HCT116 (cell line): ENCODE results near the gene RAET1E. TPM values are rescaled to one million over a fixed set of nuclear protein-coding genes. Genes with fewer than 3 reads are reported as not detected.

Source experiments
- ATAC-seq: fragments of 200-7000 bp; cut with Tn5 transposase; 2 replicates; pipeline ENCODE4 v1.9.1; 2020; ENCODE audit warnings: mild to moderate bottlenecking, moderate library complexity
- BruUV-seq: library from RNA; stranded (reverse); fragments of 400-500 nt; replicated peaks from 2 replicates; lab custom pipeline; 2021; lab: Mats Ljungman, UMichigan
- CTCF ChIA-PET: fragments of 300-600 bp; sonication (Branson Sonifier 250); formaldehyde crosslinking; loops from one replicate; lab custom pipeline; 2021; ENCODE audit warnings: antibody characterized with exemption; lab: Charles Lee
- POLR2A ChIA-PET: fragments of 300-600, 350-600 bp; sonication (Branson Sonifier 250); formaldehyde crosslinking; loops from one replicate; lab custom pipeline; 2021; ENCODE audit warnings: antibody characterized with exemption; lab: Charles Lee
- RAD21 ChIA-PET, 2 experiments: fragments of 300-600 bp; sonication (Branson Sonifier 250); formaldehyde crosslinking; loops; one replicate each; lab custom pipeline; 2023; ENCODE audit warnings: low total read pairs in 2 of 2; ENCODE audit not compliant: uncharacterized antibody in 2 of 2, unreplicated experiment in 2 of 2, low non-redundant PET in 1 of 2; lab: Charles Lee
- DNase-seq: peaks from one replicate; pipeline ENCODE4 v3.0.0-alpha.2; 2010; ENCODE audit warnings: low read depth, low spot score
- H2AFZ ChIP-seq: fragments of 200-600 bp; shearing (Covaris generic), sonication (generic); 2 replicates; pipeline ENCODE4 v1.6.1; 2017; ENCODE audit warnings: low read depth, mixed run types, mixed read lengths, antibody characterized with exemption, low read length; ENCODE audit not compliant: poor library complexity, severe bottlenecking
- H3K27ac ChIP-seq: 2 replicates; pipeline ENCODE4 v1.5.1; 2012; ENCODE audit warnings: low read depth, low read length
- H3K27me3 ChIP-seq: fragments of 200-600 bp; sonication (generic); 2 replicates; pipeline ENCODE4 v1.6.1; 2016; ENCODE audit warnings: mixed run types, low read length, mixed read lengths; ENCODE audit not compliant: insufficient read depth
- H3K36me3 ChIP-seq, 2 experiments: fragments of 200-500 bp in 1 of 2; fragments of 200-600 bp in 1 of 2; sonication (Bioruptor generic) in 1 of 2; sonication (generic) in 1 of 2; 2 replicates each; pipeline versions ENCODE4 v1.5.1 to v1.6.1; 2014 to 2016; ENCODE audit warnings: low read length in 2 of 2, inconsistent platforms in 1 of 2, mixed read lengths in 1 of 2, mixed run types in 1 of 2; ENCODE audit not compliant: insufficient read depth in 2 of 2, control insufficient read depth in 1 of 2
- H3K4me1 ChIP-seq, 2 experiments: fragments of 200-600 bp in 1 of 2; sonication (generic) in 1 of 2; 2 replicates each; pipeline versions ENCODE4 v1.5.1 to v1.6.1; 2012 to 2017; ENCODE audit warnings: low read length in 2 of 2, inconsistent platforms in 1 of 2, mild to moderate bottlenecking in 1 of 2, mixed read lengths in 1 of 2, mixed run types in 1 of 2, moderate library complexity in 1 of 2; ENCODE audit not compliant: insufficient read depth in 2 of 2, control insufficient read depth in 1 of 2
- H3K4me2 ChIP-seq: fragments of 200-600 bp; sonication (generic); 2 replicates; pipeline ENCODE4 v1.6.1; 2017; ENCODE audit warnings: mixed run types, low read length, mixed read lengths
- H3K4me3 ChIP-seq, 2 experiments: fragments of 200-600 bp in 1 of 2; sonication (generic) in 1 of 2; replicated peaks in 1 of 2; 2 replicates each; pipeline ENCODE4 v1.5.1; 2011 to 2016; ENCODE audit warnings: low read length in 2 of 2, control low read depth in 1 of 2, low read depth in 1 of 2, mild to moderate bottlenecking in 1 of 2, mixed read lengths in 1 of 2, mixed run types in 1 of 2
- H3K79me2 ChIP-seq: fragments of 200-600 bp; sonication (generic); 2 replicates; pipeline ENCODE4 v1.6.1; 2017; ENCODE audit warnings: mild to moderate bottlenecking, mixed run types, low read length, moderate library complexity, mixed read lengths; ENCODE audit not compliant: insufficient read depth
- H3K9ac ChIP-seq: fragments of 200-600 bp; sonication (generic); 2 replicates; pipeline ENCODE4 v1.6.1; 2016; ENCODE audit warnings: low read length, mixed read lengths
- H3K9me2 ChIP-seq: fragments of 200-600 bp; sonication (generic), shearing (Covaris generic); 2 replicates; pipeline ENCODE4 v1.6.1; 2017; ENCODE audit warnings: mixed run types, mild to moderate bottlenecking, moderate library complexity; ENCODE audit not compliant: insufficient read depth
- H3K9me3 ChIP-seq, 2 experiments: fragments of 200-500 bp in 1 of 2; fragments of 200-600 bp in 1 of 2; sonication (Bioruptor generic) in 1 of 2; sonication (generic) in 1 of 2; 2 replicates each; pipeline ENCODE4 v1.6.1; 2014 to 2017; ENCODE audit warnings: low read length in 2 of 2, mixed read lengths in 2 of 2, inconsistent platforms in 1 of 2, low read depth in 1 of 2, mild to moderate bottlenecking in 1 of 2, mixed run types in 1 of 2, moderate library complexity in 1 of 2; ENCODE audit not compliant: control insufficient read depth in 1 of 2, insufficient read depth in 1 of 2
- H4K20me1 ChIP-seq: fragments of 200-600 bp; sonication (generic), shearing (Covaris generic); 2 replicates; pipeline ENCODE4 v1.6.1; 2017; ENCODE audit warnings: mixed run types, mild to moderate bottlenecking, moderate library complexity; ENCODE audit not compliant: insufficient read depth
- CBX3 ChIP-seq: IDR thresholded peaks from 2 replicates; pipeline ENCODE4 v1.6.1; 2012; ENCODE audit warnings: low read depth
- CEBPB ChIP-seq: IDR thresholded peaks from 2 replicates; pipeline ENCODE4 v1.6.1; 2012; ENCODE audit warnings: low read depth
- CTCF ChIP-seq, 3 experiments: fragments of 200-600 bp in 1 of 3; sonication (generic) in 1 of 3; IDR thresholded peaks in 2 of 3; conservative IDR thresholded peaks in 1 of 3; 2 replicates each; pipeline ENCODE4 v1.5.1; 2012 to 2017; ENCODE audit warnings: low read depth in 2 of 3, low read length in 2 of 3, antibody characterized with exemption in 1 of 3, borderline replicate concordance in 1 of 3, control low read depth in 1 of 3, mild to moderate bottlenecking in 1 of 3, mixed read lengths in 1 of 3, mixed run types in 1 of 3, moderate library complexity in 1 of 3; ENCODE audit not compliant: insufficient read depth in 1 of 3
- EGR1 ChIP-seq: IDR thresholded peaks from 2 replicates; pipeline ENCODE4 v1.6.1; 2012; ENCODE audit warnings: low read depth
- ELF1 ChIP-seq: IDR thresholded peaks from 2 replicates; pipeline ENCODE4 v1.6.1; 2012; ENCODE audit warnings: low read depth, borderline replicate concordance
- FOSL1 ChIP-seq: IDR thresholded peaks from 2 replicates; pipeline ENCODE4 v1.6.1; 2012; ENCODE audit warnings: low read depth
- MAX ChIP-seq: IDR thresholded peaks from 2 replicates; pipeline ENCODE4 v1.6.1; 2012
- SP1 ChIP-seq: IDR thresholded peaks from 2 replicates; pipeline ENCODE4 v1.6.1; 2012; ENCODE audit warnings: low read depth
- ZFX ChIP-seq: fragments of 450-650 bp; IDR thresholded peaks from 2 replicates; pipeline ENCODE4 v1.6.1; 2017
- intact Hi-C: fragments of 100-400 bp; cut with micrococcal nuclease; formaldehyde crosslinking; loops from 2 replicates; pipeline ENCODE4 v1.10.0; 2022
- total RNA-seq: library from RNA; stranded (reverse); gene quantifications from one replicate; pipeline ENCODE4 v1.2.1, GENCODE V29; 2021; ENCODE audit not compliant: unreplicated experiment
- TF ChIP-seq, protein P1 (sequence below): IDR thresholded peaks from 2 replicates; pipeline ENCODE4 v1.6.1; 2012; ENCODE audit warnings: low read depth

The RAET1E gene
- total RNA-seq, 1 experiment from 2014 or later = 3.9 TPM

- no peaks in the 10 kb centered on the region for H3K27me3 ChIP-seq
- POLR2A ChIA-PET = no interaction called here
- intact Hi-C loops = loop anchor here (5.0 kb wide), 1 partner anchor 252 kb away; the partner anchor contains the start of gene KATNA1
Measured at GRCh38 chr6:149899486-149899885, 1.6 kb upstream of the RAET1E start.

GRCh38 chr6:149898966-149899365 is 1.1 kb upstream of the RAET1E start:
- peaks cover 39 to 42% of the 10 kb centered on the region in 2 experiments for H3K4me1 ChIP-seq
- POLR2A ChIA-PET = no interaction called here
- no peaks in the 10 kb centered on the region for H3K36me3 ChIP-seq
- DNase-seq (no peak), ATAC-seq (no peak)
- H3K9me2 ChIP-seq = no peaks in the 10 kb centered on the region
- RAD21 ChIA-PET = no interaction called here
- H2AFZ ChIP-seq = no peak overlapping the region
- H3K27me3 ChIP-seq = no peaks in the 10 kb centered on the region
- intact Hi-C loops = loop anchor here (1.0 to 5.0 kb wide), 2 partner anchors 59 to 252 kb away; partner anchors contain the start of gene KATNA1
- CTCF ChIA-PET = interaction anchor here (1.1 kb wide), 1 partner anchor 58 kb away, joined by 6 read pairs; no protein-coding TSS in a partner anchor
- no peak overlapping the region for H3K9ac ChIP-seq
- no peak overlapping the region for H3K4me2 ChIP-seq
- H3K4me3 ChIP-seq = no peak overlapping the region
- H3K9me3 ChIP-seq = no peaks in the 10 kb centered on the region
- BruUV-seq = no TSS peak
- H3K79me2 ChIP-seq = no peaks in the 10 kb centered on the region
- H3K27ac ChIP-seq = no peak overlapping the region
- H4K20me1 ChIP-seq = no peaks in the 10 kb centered on the region
- TF ChIP-seq ZFX = no peak
- TF ChIP-seq CBX3 = no peak
- TF ChIP-seq MAX = no peak
- no peak for TF ChIP-seq EGR1
- TF ChIP-seq SP1 = no peak
- TF ChIP-seq ELF1 = no peak
- TF ChIP-seq CTCF (IDR thresholded peaks at IDR 0.05 in 2 of 3, conservative IDR thresholded peaks at IDR 0.05 in 1 of 3; ENCODE audit: borderline replicate concordance in 1 of 3, insufficient read depth in 1 of 3, low read depth in 2 of 3, low read length in 2 of 3) = no peak
- no peak for TF ChIP-seq FOSL1
- no peak for TF ChIP-seq CEBPB

More at GRCh38 chr6:149899486-149899885, 1.6 kb upstream of the RAET1E start:
- H3K36me3 ChIP-seq = no peaks in the 10 kb centered on the region
- H2AFZ ChIP-seq = no peak overlapping the region
- DNase-seq (no peak), ATAC-seq (no peak)
- H3K27ac ChIP-seq = no peak overlapping the region
- H4K20me1 ChIP-seq = no peaks in the 10 kb centered on the region
- TF ChIP-seq, protein P1, sequence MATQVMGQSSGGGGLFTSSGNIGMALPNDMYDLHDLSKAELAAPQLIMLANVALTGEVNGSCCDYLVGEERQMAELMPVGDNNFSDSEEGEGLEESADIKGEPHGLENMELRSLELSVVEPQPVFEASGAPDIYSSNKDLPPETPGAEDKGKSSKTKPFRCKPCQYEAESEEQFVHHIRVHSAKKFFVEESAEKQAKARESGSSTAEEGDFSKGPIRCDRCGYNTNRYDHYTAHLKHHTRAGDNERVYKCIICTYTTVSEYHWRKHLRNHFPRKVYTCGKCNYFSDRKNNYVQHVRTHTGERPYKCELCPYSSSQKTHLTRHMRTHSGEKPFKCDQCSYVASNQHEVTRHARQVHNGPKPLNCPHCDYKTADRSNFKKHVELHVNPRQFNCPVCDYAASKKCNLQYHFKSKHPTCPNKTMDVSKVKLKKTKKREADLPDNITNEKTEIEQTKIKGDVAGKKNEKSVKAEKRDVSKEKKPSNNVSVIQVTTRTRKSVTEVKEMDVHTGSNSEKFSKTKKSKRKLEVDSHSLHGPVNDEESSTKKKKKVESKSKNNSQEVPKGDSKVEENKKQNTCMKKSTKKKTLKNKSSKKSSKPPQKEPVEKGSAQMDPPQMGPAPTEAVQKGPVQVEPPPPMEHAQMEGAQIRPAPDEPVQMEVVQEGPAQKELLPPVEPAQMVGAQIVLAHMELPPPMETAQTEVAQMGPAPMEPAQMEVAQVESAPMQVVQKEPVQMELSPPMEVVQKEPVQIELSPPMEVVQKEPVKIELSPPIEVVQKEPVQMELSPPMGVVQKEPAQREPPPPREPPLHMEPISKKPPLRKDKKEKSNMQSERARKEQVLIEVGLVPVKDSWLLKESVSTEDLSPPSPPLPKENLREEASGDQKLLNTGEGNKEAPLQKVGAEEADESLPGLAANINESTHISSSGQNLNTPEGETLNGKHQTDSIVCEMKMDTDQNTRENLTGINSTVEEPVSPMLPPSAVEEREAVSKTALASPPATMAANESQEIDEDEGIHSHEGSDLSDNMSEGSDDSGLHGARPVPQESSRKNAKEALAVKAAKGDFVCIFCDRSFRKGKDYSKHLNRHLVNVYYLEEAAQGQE = no peak
- H3K4me1 ChIP-seq = peaks cover 38 to 40% of the 10 kb centered on the region in 2 experiments
- H3K79me2 ChIP-seq = no peaks in the 10 kb centered on the region
- BruUV-seq = no TSS peak
- RAD21 ChIA-PET = no interaction called here
- H3K9ac ChIP-seq = no peak overlapping the region
- H3K4me2 ChIP-seq = no peak overlapping the region
- H3K9me3 ChIP-seq = no peaks in the 10 kb centered on the region
- no peak overlapping the region for H3K4me3 ChIP-seq
- CTCF ChIA-PET = no interaction called here
- no peaks in the 10 kb centered on the region for H3K9me2 ChIP-seq
